NB4 (cell line): ENCODE measurements around the gene SAMD5.

Experiments
- CTCF ChIP-seq: IDR thresholded peaks from one replicate; pipeline ENCODE4 v1.5.1; 2012; ENCODE audit warnings: low read depth, low read length
- POLR2A ChIP-seq: IDR thresholded peaks from 2 replicates; pipeline ENCODE4 v1.6.1; 2011; ENCODE audit warnings: mild to moderate bottlenecking; ENCODE audit not compliant: insufficient read length; ENCODE audit errors: extremely low read depth

- TF ChIP-seq CTCF (no peak), POLR2A (no peak)
Measured at GRCh38 chr6:147618457-147618856, 110.0 kb downstream of the SAMD5 start.
